Heart left ventricle (tissue), 16 donors: ENCODE data around the gene TWF2. TPM values are rescaled to one million over a fixed set of nuclear protein-coding genes. Genes with fewer than 3 reads are reported as not detected.
A peak's percentile ranks its signal among the peaks of the same experiment; 100 is the strongest.

Source experiments
- ATAC-seq, 4 donors: fragments of 200-7000 bp; cut with Tn5 transposase; one replicate each; pipeline ENCODE4 v1.9.1; 2020 to 2022; ENCODE audit warnings: moderate library complexity in 4 of 4, mild to moderate bottlenecking in 3 of 4, moderate number of reproducible peaks in 1 of 4
- DNase-seq, 5 donors: peaks; one replicate each; pipeline ENCODE4 v3.0.0-alpha.2; 2020
- H3K27ac ChIP-seq, 12 donors: fragments of 200-600 bp; sonication (generic) in 4 of 12; one replicate each; pipeline versions ENCODE4 v1.5.0 to v1.8.0; 2016 to 2022; ENCODE audit warnings: mild to moderate bottlenecking in 2 of 12
- H3K27me3 ChIP-seq, 9 donors: fragments of 200-600 bp; sonication (generic) in 2 of 9; one replicate each; pipeline versions ENCODE4 v1.5.1 to v1.8.0; 2016 to 2022; ENCODE audit warnings: mild to moderate bottlenecking in 3 of 9
- H3K36me3 ChIP-seq, 9 donors: fragments of 200-600 bp; sonication (generic) in 2 of 9; one replicate each; pipeline versions ENCODE4 v1.5.0 to v1.8.0; 2018 to 2022; ENCODE audit warnings: mild to moderate bottlenecking in 2 of 9
- H3K4me1 ChIP-seq, 12 donors: fragments of 200-600 bp; sonication (generic) in 4 of 12; one replicate each; pipeline versions ENCODE4 v1.5.0 to v1.8.0; 2016 to 2022; ENCODE audit warnings: mild to moderate bottlenecking in 3 of 12
- H3K4me3 ChIP-seq, 12 donors: fragments of 200-600 bp; sonication (generic) in 4 of 12; one replicate each; pipeline versions ENCODE4 v1.5.0 to v1.8.0; 2017 to 2022; ENCODE audit warnings: mild to moderate bottlenecking in 9 of 12, moderate library complexity in 4 of 12
- H3K9me3 ChIP-seq, 12 donors: fragments of 200-600 bp; sonication (generic) in 4 of 12; one replicate each; pipeline versions ENCODE4 v1.5.0 to v1.8.0; 2016 to 2022; ENCODE audit warnings: mild to moderate bottlenecking in 1 of 12
- POLR2A ChIP-seq, 2 donors: fragments of 450-650 bp; IDR thresholded peaks; one replicate each; pipeline ENCODE4 v1.6.1; 2017; ENCODE audit warnings: antibody characterized with exemption in 2 of 2, mild to moderate bottlenecking in 2 of 2, moderate library complexity in 2 of 2
- WGBS, 4 donors: extraction: QIAGEN DNeasy Blood & Tissue Kit in 2 of 4; methylation state at CpG; one replicate each; pipeline versions ENCODE4 v1.1.5 to v1.1.7; 2013 to 2018; 5-methylcytosine and 5-hydroxymethylcytosine counted together
- intact Hi-C, 10 donors: fragments of 100-400 bp; cut with DNase I; formaldehyde crosslinking; loops; one replicate each; pipeline versions ENCODE4 v1.11.1 to v1.14.2; 2022
- polyA plus RNA-seq, 2 donors: library from polyadenylated mRNA; stranded (reverse); fragments of 200-250 nt; gene quantifications; one replicate each; pipeline ENCODE4 v1.2.3, GENCODE V29; 2013
- total RNA-seq, 9 donors: library from RNA; depleted of rRNA in 2 of 9; stranded (reverse); fragments of >200 nt in 2 of 9; fragmentation: NEBNext Ultra II Directional in 3 of 9; extraction: Animal tissue kit (Norgen Biotek cat#: 25700) in 3 of 9; gene quantifications; one replicate each; pipeline versions ENCODE4 v1.1.0 to v1.2.4, GENCODE V29; 2016 to 2023
- TF ChIP-seq, protein P1 (sequence below), 12 donors: fragments of 200-600 bp; sonication (generic) in 4 of 12; IDR thresholded peaks; one replicate each; pipeline versions ENCODE4 v1.5.0 to v1.8.0; 2018 to 2022; ENCODE audit warnings: antibody characterized with exemption in 12 of 12, mild to moderate bottlenecking in 5 of 12
- donor health status: ischemic (EF 13 %, LVEDD 7.1; RV severe dilation, severe dysfunction).
- donor health status: healthy with polysubstance abuse.
- donor health status: DM: no; HTN: yes; CAD: no.
- donor health status: DM: no; HTN: no; CAD: no.
- donor health status: ischemic (EF 25% LVEDD 6.9; RV normal size, moderate dysfunction).
- donor health status: ischemic (EF 25% LVEDD 5.7; RV mildly dilated, moderate dysfunction).
- donor health status: healthy.
- donor health status: DM: yes; HTN: yes; CAD: no.
- donor health status: ischemic (EF 35%, LVEDD 5.7; RV mildly dilated, moderate dysfunction).
- donor health status: nonischemic (EF 11% LVEDD 7.7; RV severe dilation, severe dysfunction).
- donor health status: DM: yes; HTN: yes; CAD: no.
- donor health status: PGD.
- donor health status: ischemic (EF 29% LVEDD 5.4; RV normal size, mild dysfunction).
- donor health status: nonischemic (EF 23%, LVEDD 6.1; RV moderate dilation, normal function).

The TWF2 gene
- total and polyA plus RNA-seq, 11 donors: 45.8 to 133 (median 109) TPM

GRCh38 chr3:52283306-52283705 lies 44.3 kb upstream of the TWF2 start:
- H3K27ac ChIP-seq: peak overlapping the region in 1 of 12 donors; percentile 80
- DNase-seq: no peak
- intact Hi-C loops: loop anchor here in 2 of 10 donors (10.0 kb wide), 2 partner anchors 121 to 289 kb away; partner anchors contain the start of gene RPL29 (in 1 of the 2)
- peaks cover 0 to 57% (median 24%) of the 10 kb centered on the region in 12 donors for H3K4me1 ChIP-seq
- H3K36me3 ChIP-seq: peaks cover 0 to 20% (median 7%) of the 10 kb centered on the region in 9 donors
- H3K27me3 ChIP-seq: no peaks in the 10 kb centered on the region
- TF ChIP-seq, protein P1, sequence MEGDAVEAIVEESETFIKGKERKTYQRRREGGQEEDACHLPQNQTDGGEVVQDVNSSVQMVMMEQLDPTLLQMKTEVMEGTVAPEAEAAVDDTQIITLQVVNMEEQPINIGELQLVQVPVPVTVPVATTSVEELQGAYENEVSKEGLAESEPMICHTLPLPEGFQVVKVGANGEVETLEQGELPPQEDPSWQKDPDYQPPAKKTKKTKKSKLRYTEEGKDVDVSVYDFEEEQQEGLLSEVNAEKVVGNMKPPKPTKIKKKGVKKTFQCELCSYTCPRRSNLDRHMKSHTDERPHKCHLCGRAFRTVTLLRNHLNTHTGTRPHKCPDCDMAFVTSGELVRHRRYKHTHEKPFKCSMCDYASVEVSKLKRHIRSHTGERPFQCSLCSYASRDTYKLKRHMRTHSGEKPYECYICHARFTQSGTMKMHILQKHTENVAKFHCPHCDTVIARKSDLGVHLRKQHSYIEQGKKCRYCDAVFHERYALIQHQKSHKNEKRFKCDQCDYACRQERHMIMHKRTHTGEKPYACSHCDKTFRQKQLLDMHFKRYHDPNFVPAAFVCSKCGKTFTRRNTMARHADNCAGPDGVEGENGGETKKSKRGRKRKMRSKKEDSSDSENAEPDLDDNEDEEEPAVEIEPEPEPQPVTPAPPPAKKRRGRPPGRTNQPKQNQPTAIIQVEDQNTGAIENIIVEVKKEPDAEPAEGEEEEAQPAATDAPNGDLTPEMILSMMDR (IDR thresholded peaks at IDR 0.05): no peak
- TF ChIP-seq POLR2A (IDR thresholded peaks at IDR 0.05): no peak
- H3K4me3 ChIP-seq: no peak overlapping the region
- H3K9me3 ChIP-seq: no peaks in the 10 kb centered on the region
- ATAC-seq: no peak
- 55 to 73% (median 65%) methylated on average over 1 of the region's 1 CpG for WGBS, 4 donors

GRCh38 chr3:52281981-52282801 lies 43.2 kb upstream of the TWF2 start:
- Histone ChIP-seq H3K9me3 (no peaks in the 10 kb centered on the region), H3K27me3 (no peaks in the 10 kb centered on the region), H3K4me3 (no peak overlapping the region), H3K27ac (peak overlapping the region in 2 of 12 donors; percentile 20 to 80), H3K4me1 (peaks cover 0 to 54% (median 23%) of the 10 kb centered on the region in 12 donors), H3K36me3 (peaks cover 0 to 20% (median 7%) of the 10 kb centered on the region in 9 donors)
- TF ChIP-seq, protein P1 (IDR thresholded peaks at IDR 0.05): no peak
- no peak for TF ChIP-seq POLR2A (IDR thresholded peaks at IDR 0.05)
- DNase-seq (no peak), ATAC-seq (no peak)
- WGBS, 4 donors: 62 to 71% (median 68%) methylated on average over 8 of the region's 8 CpGs
- intact Hi-C loops: loop anchor here in 2 of 10 donors (10.0 kb wide), 2 partner anchors 123 to 287 kb away; partner anchors contain the start of gene RPL29 (in 1 of the 2)

DNA sequence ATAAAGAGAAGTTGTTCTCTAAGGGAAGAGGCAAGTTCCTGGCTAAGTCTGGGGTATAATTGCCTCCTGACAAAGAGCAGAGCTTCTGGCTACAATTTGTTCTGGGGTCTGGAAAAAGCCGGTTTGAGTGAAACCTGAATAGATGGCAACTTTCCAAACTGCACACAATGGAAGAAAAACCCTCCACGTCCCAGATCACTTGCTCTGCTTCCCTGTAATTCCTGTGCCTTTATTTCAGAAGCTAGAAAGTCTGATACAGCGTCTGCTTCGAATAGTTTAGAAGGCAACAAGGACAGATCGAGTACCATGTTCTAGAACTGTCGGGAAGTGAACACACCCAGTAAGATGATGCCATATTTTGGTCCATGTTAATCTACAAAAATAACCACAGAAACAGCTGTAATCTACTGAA lies 41.1 kb upstream of the TWF2 start:
- no peak for TF ChIP-seq POLR2A (IDR thresholded peaks at IDR 0.05)
- TF ChIP-seq, protein P1 (IDR thresholded peaks at IDR 0.05): no peak
- Histone ChIP-seq H3K4me3 (peak overlapping the region in 5 of 12 donors; percentile 2 to 99 (median 75)), H3K9me3 (no peaks in the 10 kb centered on the region), H3K27me3 (no peaks in the 10 kb centered on the region), H3K36me3 (peaks cover 0 to 25% (median 7%) of the 10 kb centered on the region in 9 donors), H3K4me1 (peaks cover 0 to 65% (median 39%) of the 10 kb centered on the region in 12 donors), H3K27ac (peak overlapping the region; percentile 94 to 99 (median 98))
- no peak for DNase-seq
- ATAC-seq: no peak
- intact Hi-C loops: loop anchor here in 2 of 10 donors (10.0 kb wide), 2 partner anchors 125 to 285 kb away; partner anchors contain the start of gene RPL29 (in 1 of the 2)
- WGBS, 4 donors: 17 to 31% (median 24%) methylated on average over 6 of the region's 6 CpGs

GRCh38 chr3:52279596-52279995 lies 40.6 kb upstream of the TWF2 start:
- Histone ChIP-seq H3K36me3 (peaks cover 0 to 30% (median 9%) of the 10 kb centered on the region in 9 donors), H3K27ac (peak overlapping the region; percentile 94 to 99 (median 98)), H3K27me3 (no peaks in the 10 kb centered on the region), H3K4me1 (peaks cover 0 to 69% (median 44%) of the 10 kb centered on the region in 12 donors), H3K9me3 (no peaks in the 10 kb centered on the region), H3K4me3 (peak overlapping the region in 8 of 12 donors; percentile 2 to 99 (median 80))
- 36 to 54% (median 44%) methylated on average over 2 of the region's 2 CpGs for WGBS, 4 donors
- TF ChIP-seq, protein P1 (IDR thresholded peaks at IDR 0.05): no peak
- no peak for TF ChIP-seq POLR2A (IDR thresholded peaks at IDR 0.05)
- no peak for DNase-seq
- intact Hi-C loops: loop anchor here in 8 of 10 donors (2.0 to 5.0 kb wide), 2 partner anchors 41 to 42 kb away; partner anchors contain the start of gene TWF2 (in 8 of the 8)
- no peak for ATAC-seq
